ENCODE results near the gene NSUN7.
"Not testable (repeated sequence)": the region's sequence is repeated elsewhere in the genome, so short reads cannot be mapped to it uniquely, and the experiment has no call there.

The NSUN7 gene

GRCh38 chr4:40749717-40750460, at the start of gene NSUN7:
Gene NSUN7, plus strand, starts transcription at chr4:40749955. Its CDS starts 739 bp downstream, at chr4:40750694.
- DNase-seq = no peak

- DNase-seq = no peak
Observed at GRCh38 chr4:40702137-40702799, 47.5 kb upstream of the NSUN7 start.

- DNase-seq = no peak
Observed at GRCh38 chr4:40702800-40703151, 47.0 kb upstream of the NSUN7 start.

- no peak for DNase-seq
Observed at GRCh38 chr4:40704073-40704472, 45.7 kb upstream of the NSUN7 start.

- DNase-seq = no peak
Observed at GRCh38 chr4:40710484-40711254, 39.1 kb upstream of the NSUN7 start.

- not testable (repeated sequence) for DNase-seq
Observed at GRCh38 chr4:40713001-40713400, 36.8 kb upstream of the NSUN7 start.

- DNase-seq = no peak
Observed at GRCh38 chr4:40713798-40714197, 36.0 kb upstream of the NSUN7 start.

GRCh38 chr4:40718586-40718985, 31.2 kb upstream of the NSUN7 start:
- no peak for DNase-seq

- no peak for DNase-seq
Observed at GRCh38 chr4:40719008-40719623, 30.6 kb upstream of the NSUN7 start.

GRCh38 chr4:40720351-40720750, 29.4 kb upstream of the NSUN7 start:
- DNase-seq = no peak

- no peak for DNase-seq
Observed at GRCh38 chr4:40720916-40721315, 28.8 kb upstream of the NSUN7 start.

GRCh38 chr4:40721730-40722171, 28.0 kb upstream of the NSUN7 start:
- DNase-seq = no peak

GRCh38 chr4:40722576-40723161, 27.1 kb upstream of the NSUN7 start:
- no peak for DNase-seq

- DNase-seq = no peak
Observed at GRCh38 chr4:40723728-40724127, 26.0 kb upstream of the NSUN7 start.

GRCh38 chr4:40728333-40728732, 21.4 kb upstream of the NSUN7 start:
- no peak for DNase-seq

- DNase-seq = no peak
Observed at GRCh38 chr4:40729555-40729954, 20.2 kb upstream of the NSUN7 start.

- no peak for DNase-seq
Observed at GRCh38 chr4:40730091-40730679, 19.6 kb upstream of the NSUN7 start.

- no peak for DNase-seq
Observed at GRCh38 chr4:40731361-40731760, 18.4 kb upstream of the NSUN7 start.

- DNase-seq = no peak
Observed at GRCh38 chr4:40731792-40732245, 17.9 kb upstream of the NSUN7 start.

- no peak for DNase-seq
Observed at GRCh38 chr4:40733752-40734151, 16.0 kb upstream of the NSUN7 start.

GRCh38 chr4:40734497-40734896, 15.3 kb upstream of the NSUN7 start:
- no peak for DNase-seq

GRCh38 chr4:40736910-40737309, 12.8 kb upstream of the NSUN7 start:
- DNase-seq = no peak
